G401.6 (cell line): ENCODE data around the gene ANKRD36.
"Not testable (repeated sequence)": the region's sequence is repeated elsewhere in the genome, so short reads cannot be mapped to it uniquely, and the experiment has no call there.

ENCODE experiments used
- FAIRE-seq: peaks from 2 replicates; lab custom pipeline; 2012; peaks lifted over from hg19 to GRCh38; lab: Jason Lieb, UNC

Gene ANKRD36

DNA sequence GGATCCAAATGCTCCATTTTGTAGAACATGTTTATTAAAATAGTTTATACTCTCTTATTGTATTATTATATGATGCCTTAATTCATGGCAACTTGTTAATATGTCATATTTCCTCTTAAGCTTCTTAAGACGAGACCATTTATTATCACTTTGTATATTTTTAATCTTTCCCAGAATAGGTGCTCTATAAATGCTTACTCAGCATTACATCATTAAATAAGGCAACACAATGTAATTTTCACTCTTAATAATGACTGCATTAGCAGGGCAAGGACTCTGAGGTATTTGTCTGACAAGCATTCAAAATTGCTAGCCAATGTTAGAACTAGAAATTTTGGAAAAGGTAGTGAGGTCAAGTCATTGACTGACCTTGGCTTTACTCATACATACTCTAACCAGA is 180.7 kb downstream of the ANKRD36 start:
- FAIRE-seq = not testable (repeated sequence)
